HG02763 (cell line): ENCODE results near the gene PDK2.
A peak's percentile ranks its signal among the peaks of the same experiment; 100 is the strongest.

ENCODE experiments used
- ATAC-seq: cut with Tn5 transposase; IDR thresholded peaks from one replicate; pipeline ENCODE4 v1.9.1; 2021; ENCODE audit warnings: mild to moderate bottlenecking, moderate library complexity; ENCODE audit not compliant: unreplicated experiment

Gene PDK2

GRCh38 chr17:50148226-50149090 lies 53.3 kb downstream of the PDK2 start:
- ATAC-seq, result peak; percentile 34

- peak; percentile 6 for ATAC-seq
Measured at GRCh38 chr17:50149091-50149416, 53.9 kb downstream of the PDK2 start.

- ATAC-seq, result no peak
Measured at GRCh38 chr17:50149417-50150353, 54.5 kb downstream of the PDK2 start.

GRCh38 chr17:50150354-50151040 lies 55.3 kb downstream of the PDK2 start, which contains the start of gene PPP1R9B:
Gene PPP1R9B (minus strand): TSS chr17:50150677. CDS start chr17:50150513, 164 bp downstream.
- no peak for ATAC-seq

- peak; percentile 37 for ATAC-seq
Measured at GRCh38 chr17:50151041-50151936, 56.1 kb downstream of the PDK2 start.

GRCh38 chr17:50151937-50152547 lies 56.9 kb downstream of the PDK2 start:
- ATAC-seq, result no peak

GRCh38 chr17:50152736-50153135 lies 57.6 kb downstream of the PDK2 start:
- no peak for ATAC-seq

- no peak for ATAC-seq
Measured at GRCh38 chr17:50153650-50154575, 58.8 kb downstream of the PDK2 start.

GRCh38 chr17:50154604-50155003 lies 59.5 kb downstream of the PDK2 start:
- no peak for ATAC-seq

GRCh38 chr17:50155115-50155819 lies 60.1 kb downstream of the PDK2 start:
- ATAC-seq, result no peak

- ATAC-seq, result no peak
Measured at GRCh38 chr17:50157891-50158290, 62.7 kb downstream of the PDK2 start.

- peak; percentile 90 for ATAC-seq
Measured at GRCh38 chr17:50161023-50161910, 66.1 kb downstream of the PDK2 start.
